Activated CD8-positive, alpha-beta memory T cell treated with anti-CD3 and anti-CD28 coated beads for 1 hour (primary cell): ENCODE results near the gene STARD5.

ENCODE experiments used
- DNase-seq, 2 donors: peaks; one replicate each; pipeline ENCODE4 v3.0.0-alpha.2; 2020; ENCODE audit warnings: low read depth in 1 of 2; ENCODE audit errors: extremely low read depth in 1 of 2

STARD5 gene

GRCh38 chr15:81278306-81279029 is 45.5 kb downstream of the STARD5 start:
- no peak for DNase-seq

- DNase-seq = no peak
Measured at GRCh38 chr15:81277851-81278250, 46.1 kb downstream of the STARD5 start.

DNA sequence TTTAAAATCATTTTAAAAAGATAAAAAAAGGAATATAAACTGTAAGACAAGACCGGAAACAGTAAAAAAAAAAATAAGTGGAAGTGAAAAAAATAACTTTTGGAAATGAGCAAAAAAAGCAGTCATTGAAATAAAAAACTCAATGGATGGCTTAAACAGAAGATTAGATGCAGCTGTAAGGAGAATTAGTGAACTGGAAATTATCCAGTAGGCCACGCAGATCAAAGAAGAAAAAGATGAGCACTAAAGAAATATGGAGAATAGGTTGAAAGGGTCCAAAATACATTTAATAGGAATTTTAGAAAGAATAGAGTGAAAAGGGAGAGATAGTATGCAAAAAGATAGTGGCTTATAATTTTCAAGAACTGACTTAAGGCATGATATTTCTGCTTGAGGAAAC is 47.0 kb downstream of the STARD5 start:
- DNase-seq = no peak

DNA sequence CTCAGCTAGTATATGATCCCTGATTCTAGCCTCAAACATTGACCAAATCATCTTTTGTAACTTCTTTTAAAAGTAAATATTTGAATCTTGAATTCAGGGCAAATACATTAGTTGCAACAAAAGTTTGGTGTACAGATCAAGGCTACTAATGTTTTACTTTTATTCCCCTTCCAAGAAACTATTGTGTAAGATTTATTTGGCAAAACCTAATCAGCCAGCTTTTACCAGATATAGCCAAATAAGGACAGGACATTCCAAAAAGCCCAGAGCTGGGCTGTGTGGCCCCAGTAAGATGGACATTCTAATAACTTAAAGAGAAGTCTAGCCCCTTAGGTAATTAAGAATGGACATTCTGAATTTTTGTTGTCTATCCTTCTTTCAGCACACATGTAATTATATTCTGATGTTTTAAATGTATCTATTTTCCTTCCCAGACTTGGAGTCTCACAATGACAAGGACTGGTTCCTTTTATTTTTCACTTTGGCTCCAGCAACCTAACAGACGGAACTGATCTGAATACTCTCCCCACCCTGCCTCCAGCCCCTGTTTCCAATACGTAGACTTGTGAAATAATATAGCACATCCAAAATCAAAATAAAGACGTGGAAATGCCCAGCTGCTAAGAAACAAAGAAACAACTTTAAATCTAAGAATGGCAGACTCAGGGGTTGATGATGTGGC is 48.1 kb downstream of the STARD5 start:
- DNase-seq = no peak

- peak; percentile 71 to 78 for DNase-seq
Measured at GRCh38 chr15:81274931-81275707, 48.8 kb downstream of the STARD5 start.

- no peak for DNase-seq
Measured at GRCh38 chr15:81274255-81274654, 49.7 kb downstream of the STARD5 start.

GRCh38 chr15:81273855-81274254 is 50.1 kb downstream of the STARD5 start:
- DNase-seq = no peak

- DNase-seq = no peak
Measured at GRCh38 chr15:81273200-81273599, 50.7 kb downstream of the STARD5 start.

DNA sequence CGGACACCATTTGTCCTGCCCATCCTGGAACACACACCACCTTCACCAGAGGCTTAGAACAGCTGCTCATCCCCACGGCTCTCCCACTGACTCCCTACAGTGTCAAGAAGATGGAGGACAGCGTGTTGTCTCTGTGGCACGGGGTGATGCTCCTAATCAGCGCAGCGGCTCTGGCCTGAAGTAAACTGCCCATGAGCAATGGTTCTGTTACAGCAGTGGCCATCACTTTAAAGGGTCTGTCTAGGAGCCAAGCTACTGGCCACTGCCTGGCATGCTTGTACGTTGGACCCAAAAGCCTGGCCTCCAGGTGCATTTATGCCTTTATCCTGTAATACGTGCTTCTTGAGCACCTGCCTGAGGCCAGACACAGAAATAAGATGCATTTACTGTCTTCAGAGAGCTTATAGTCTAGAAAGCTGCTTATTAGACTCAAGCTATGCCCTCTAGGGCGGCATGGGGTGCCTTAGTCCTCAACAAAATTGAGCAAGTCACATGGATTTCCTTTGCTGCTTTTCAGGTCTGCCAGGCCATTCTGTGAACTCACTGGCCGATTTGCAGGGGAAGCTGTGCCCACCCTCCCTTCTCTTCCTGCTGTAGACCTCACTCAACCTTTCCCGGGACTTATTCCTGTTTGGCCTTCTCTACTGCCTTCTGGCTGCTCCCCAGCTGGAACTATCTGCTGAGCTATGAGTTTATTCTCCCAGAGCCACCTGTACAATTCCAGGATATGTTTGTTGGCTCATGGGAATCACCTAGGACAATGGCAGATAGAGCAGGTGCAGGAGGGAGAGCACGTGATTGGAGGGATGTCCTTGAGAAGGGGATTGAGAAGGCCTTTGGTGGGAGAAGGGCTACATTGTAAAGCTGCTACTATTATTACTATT is 51.9 kb downstream of the STARD5 start:
- no peak for DNase-seq

- no peak for DNase-seq
Measured at GRCh38 chr15:81270781-81271491, 53.0 kb downstream of the STARD5 start.

- no peak for DNase-seq
Measured at GRCh38 chr15:81270188-81270587, 53.8 kb downstream of the STARD5 start.

- DNase-seq = no peak
Measured at GRCh38 chr15:81268881-81269601, 54.9 kb downstream of the STARD5 start.

GRCh38 chr15:81268340-81268739 is 55.6 kb downstream of the STARD5 start:
- no peak for DNase-seq

GRCh38 chr15:81265944-81266775 is 57.8 kb downstream of the STARD5 start:
- DNase-seq = peak; percentile 62 to 67

DNA sequence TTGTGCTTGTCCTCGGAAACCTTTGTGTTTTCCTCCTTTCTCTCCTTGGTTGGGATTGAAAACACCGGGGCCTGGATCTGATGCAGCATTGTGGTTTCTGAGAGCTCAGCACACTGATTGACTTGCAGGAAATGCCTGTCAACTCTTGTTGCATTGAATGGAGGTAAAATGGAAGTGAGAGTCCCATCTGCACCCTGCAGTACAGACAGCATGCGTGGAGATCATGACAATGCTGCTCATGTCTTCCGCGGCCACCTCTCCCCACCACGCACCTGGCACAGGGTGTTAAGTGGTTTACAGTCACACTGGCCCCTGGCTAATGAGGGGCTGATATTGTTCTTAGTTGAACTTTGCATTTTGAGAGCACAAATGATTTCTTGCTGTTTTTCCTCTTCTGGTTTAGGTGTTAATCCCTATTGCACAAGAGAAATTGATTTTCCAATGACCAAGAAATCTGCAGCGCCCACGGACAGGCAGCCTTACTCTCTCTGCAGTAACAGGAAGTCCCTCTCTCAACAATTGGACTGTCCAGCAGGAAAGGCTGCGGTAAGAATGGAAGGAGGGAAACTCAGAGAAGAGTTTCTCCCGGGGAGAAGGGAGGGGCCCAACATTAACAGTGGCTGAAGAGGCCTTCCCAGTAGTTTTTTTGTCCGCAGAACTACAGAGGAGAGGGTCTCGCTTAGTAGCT is 58.5 kb downstream of the STARD5 start:
- DNase-seq = no peak

DNA sequence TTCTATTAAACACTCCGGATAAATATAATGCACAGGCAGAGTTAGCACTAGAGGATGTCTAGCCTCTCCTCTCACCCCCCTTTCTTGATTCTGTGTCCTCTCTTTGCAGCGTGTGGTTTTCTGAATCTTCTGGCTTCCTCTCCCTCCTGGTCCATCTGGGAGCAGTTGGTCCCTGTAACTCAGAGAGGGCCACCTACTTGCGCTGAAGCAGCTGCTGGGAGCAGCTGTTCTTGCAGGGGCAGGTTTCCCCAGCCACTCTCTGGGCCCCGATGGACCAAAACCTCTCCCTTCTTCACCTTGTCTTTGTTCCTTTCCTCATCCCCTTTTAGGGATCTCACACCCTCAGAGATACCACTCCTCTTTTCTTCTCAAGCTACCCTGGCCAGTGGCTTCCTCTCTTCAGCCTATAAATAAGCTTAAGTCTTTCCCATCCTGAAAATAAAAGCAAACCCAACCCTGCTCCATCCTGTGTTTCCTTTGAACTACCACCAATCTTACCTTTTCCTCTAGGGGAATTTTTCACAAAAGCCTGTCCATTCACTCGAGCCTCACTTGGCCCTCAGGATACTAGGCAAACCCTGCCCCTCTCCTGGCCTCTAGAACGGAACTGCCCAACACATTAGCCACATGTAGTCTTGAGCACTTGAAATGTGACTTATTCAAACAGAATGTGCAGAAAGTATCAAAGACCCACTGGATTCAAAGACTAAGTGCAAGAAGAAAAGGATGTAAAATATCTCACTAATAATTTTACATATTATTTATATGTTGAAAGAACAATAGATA is 59.7 kb downstream of the STARD5 start:
- DNase-seq = no peak

- no peak for DNase-seq
Measured at GRCh38 chr15:81263477-81263876, 60.5 kb downstream of the STARD5 start.
